Calu3 (cell line): ENCODE data around the gene SPEF1. TPM values are rescaled to one million over a fixed set of nuclear protein-coding genes. Genes with fewer than 3 reads are reported as not detected.

ENCODE experiments used
- BruUV-seq: library from RNA; stranded (reverse); fragments of 400-500 nt; replicated peaks from 2 replicates; lab custom pipeline; 2021; lab: Mats Ljungman, UMichigan
- CTCF ChIA-PET: fragments of 300-600 bp; sonication (Branson Sonifier 250); formaldehyde crosslinking; loops from one replicate; lab custom pipeline; 2022; ENCODE audit warnings: antibody characterized with exemption; lab: Charles Lee
- DNase-seq: peaks from one replicate; pipeline ENCODE4 v3.0.0; 2022
- H3K27ac Mint-ChIP-seq: one replicate; pipeline ENCODE4 v1.8.0; 2022; ENCODE audit warnings: mixed read lengths; ENCODE audit not compliant: unreplicated experiment
- H3K27me3 Mint-ChIP-seq: one replicate; pipeline ENCODE4 v1.8.0; 2022; ENCODE audit warnings: mixed read lengths; ENCODE audit not compliant: unreplicated experiment
- H3K36me3 Mint-ChIP-seq: one replicate; pipeline ENCODE4 v1.8.0; 2022; ENCODE audit warnings: mild to moderate bottlenecking, moderate library complexity, mixed read lengths; ENCODE audit not compliant: insufficient read depth, unreplicated experiment
- H3K4me1 Mint-ChIP-seq: one replicate; pipeline ENCODE4 v1.8.0; 2022; ENCODE audit warnings: mild to moderate bottlenecking, low read depth, mixed read lengths; ENCODE audit not compliant: unreplicated experiment
- H3K4me3 Mint-ChIP-seq: one replicate; pipeline ENCODE4 v1.8.0; 2022; ENCODE audit warnings: mild to moderate bottlenecking, low read depth, moderate library complexity, mixed read lengths; ENCODE audit not compliant: unreplicated experiment
- H3K9me3 Mint-ChIP-seq: one replicate; pipeline ENCODE4 v1.8.0; 2022; ENCODE audit warnings: low read depth, mixed read lengths; ENCODE audit not compliant: unreplicated experiment
- CTCF ChIP-seq: fragments of 200-600 bp; IDR thresholded peaks from one replicate; pipeline ENCODE4 v1.8.0; 2022; ENCODE audit warnings: antibody characterized with exemption; ENCODE audit not compliant: unreplicated experiment
- intact Hi-C: fragments of 100-400 bp; cut with micrococcal nuclease; formaldehyde crosslinking; loops from one replicate; pipeline ENCODE4 v1.10.0; 2022; ENCODE audit not compliant: unreplicated experiment
- total RNA-seq: library from RNA; stranded (reverse); gene quantifications from 2 replicates; pipeline ENCODE4 v1.2.3, GENCODE V29; 2022

The SPEF1 gene
- total RNA-seq, 1 experiment from 2014 or later, result 0.28 TPM

GRCh38 chr20:3764659-3765058 is 16.6 kb downstream of the SPEF1 start:
- no peaks in the 10 kb centered on the region for H3K9me3 Mint-ChIP-seq
- no TSS peak for BruUV-seq

GRCh38 chr20:3763671-3764601 is 17.3 kb downstream of the SPEF1 start:
- DNase-seq, result no peak
- Mint-ChIP-seq H3K4me1 (no peaks in the 10 kb centered on the region), H3K4me3 (no peak overlapping the region), H3K27ac (no peak overlapping the region), H3K9me3 (no peaks in the 10 kb centered on the region), H3K27me3 (no peaks in the 10 kb centered on the region), H3K36me3 (peaks cover 32% of the 10 kb centered on the region)
- CTCF ChIA-PET, result no interaction called here
- BruUV-seq, result no TSS peak
- no peak for TF ChIP-seq CTCF
- intact Hi-C loops, result no loop called here

More at GRCh38 chr20:3764659-3765058, 16.6 kb downstream of the SPEF1 start:
- intact Hi-C loops, result no loop called here
- DNase-seq, result no peak
- Mint-ChIP-seq H3K4me3 (no peak overlapping the region), H3K27ac (no peak overlapping the region), H3K27me3 (no peaks in the 10 kb centered on the region), H3K36me3 (peaks cover 33% of the 10 kb centered on the region), H3K4me1 (no peaks in the 10 kb centered on the region)
- CTCF ChIA-PET, result no interaction called here
- TF ChIP-seq CTCF, result no peak

- Mint-ChIP-seq H3K4me3 (no peak overlapping the region), H3K27ac (no peak overlapping the region), H3K4me1 (no peaks in the 10 kb centered on the region), H3K36me3 (peaks cover 7% of the 10 kb centered on the region), H3K27me3 (no peaks in the 10 kb centered on the region), H3K9me3 (no peaks in the 10 kb centered on the region)
- TF ChIP-seq CTCF, result no peak
- CTCF ChIA-PET, result no interaction called here
- no peak for DNase-seq
- BruUV-seq, result no TSS peak
- intact Hi-C loops, result no loop called here
Observed at GRCh38 chr20:3760655-3761348, 20.4 kb downstream of the SPEF1 start.

GRCh38 chr20:3759884-3760283 is 21.4 kb downstream of the SPEF1 start:
- no peaks in the 10 kb centered on the region for H3K27me3 Mint-ChIP-seq
- H3K9me3 Mint-ChIP-seq, result no peaks in the 10 kb centered on the region
- H3K27ac Mint-ChIP-seq, result no peak overlapping the region
- TF ChIP-seq CTCF, result no peak
- no peaks in the 10 kb centered on the region for H3K4me1 Mint-ChIP-seq
- DNase-seq, result no peak
- no TSS peak for BruUV-seq
- H3K36me3 Mint-ChIP-seq, result peaks cover 6% of the 10 kb centered on the region
- no peak overlapping the region for H3K4me3 Mint-ChIP-seq
- CTCF ChIA-PET, result interaction anchor here (0.6 to 0.9 kb wide), 3 partner anchors 12 to 127 kb away, joined by 3 to 5 read pairs (median 3); no protein-coding TSS in a partner anchor
- intact Hi-C loops, result no loop called here
